Measurements from ENCODE around the gene GUCY2C. TPM values are rescaled to one million over a fixed set of nuclear protein-coding genes. Genes with fewer than 3 reads are reported as not detected.

GUCY2C gene
- total and polyA plus RNA-seq, 2 donors (not counting 3 experiments of a cell fraction or from before 2014, with no cell fraction given), result not detected

GRCh38 chr12:14629832-14630710, 66.3 kb downstream of the GUCY2C start:
- no TSS peak for BruUV-seq (replicated peaks)
- Histone ChIP-seq H2AFZ (ENCODE audit: low read depth, low read length) (no peak overlapping the region), H3K79me2 (ENCODE audit: control insufficient read depth, insufficient read depth, low read length) (no peaks in the 10 kb centered on the region), H3K9ac (replicated peaks; ENCODE audit: extremely low read depth, insufficient read depth, low read length) (no peak overlapping the region), H3K4me3 (replicated peaks in 1 of 3; ENCODE audit: insufficient read depth in 1 of 3, low read depth in 1 of 3, low read length in 3 of 3) (no peak overlapping the region), H3K27me3 (ENCODE audit: control insufficient read depth in 2 of 2, insufficient read depth in 2 of 2, low read length in 2 of 2) (peaks cover 2 to 6% of the 10 kb centered on the region in 2 experiments), H3K4me1 (ENCODE audit: control insufficient read depth, extremely low read depth, insufficient read depth, low read length) (no peaks in the 10 kb centered on the region), H3K27ac (ENCODE audit: insufficient read depth, low read depth, low read length) (no peak overlapping the region), H3K36me3 (ENCODE audit: control insufficient read depth in 2 of 2, extremely low read depth in 1 of 2, insufficient read depth in 2 of 2, low read length in 2 of 2) (no peaks in the 10 kb centered on the region), H3K9me3 (replicated peaks; ENCODE audit: control insufficient read depth, insufficient read depth, low read length) (no peaks in the 10 kb centered on the region), H4K20me1 (replicated peaks; ENCODE audit: control insufficient read depth, extremely low read depth, insufficient read depth, low read length) (no peaks in the 10 kb centered on the region), H3K4me2 (ENCODE audit: insufficient read depth, low read length) (no peak overlapping the region), H3K9me1 (replicated peaks; ENCODE audit: control insufficient read depth, extremely low read depth, insufficient read depth, low read length) (no peaks in the 10 kb centered on the region)
- TF ChIP-seq CTCF (IDR thresholded peaks at IDR 0.05; ENCODE audit: extremely low read depth in 1 of 2, insufficient read depth in 1 of 2, low read depth in 1 of 2, low read length in 2 of 2) (peak; percentile 86 to 91), FOS (IDR thresholded peaks at IDR 0.05; ENCODE audit: borderline replicate concordance, insufficient read depth, low read length) (no peak)
- DNase-seq (ENCODE audit: low read depth, low spot score) (peak; percentile 70), FAIRE-seq (peak; percentile 86)
- CTCF ChIA-PET, result interaction anchor here (1.2 to 2.4 kb wide), 3 partner anchors 86 to 392 kb away, joined by 3 to 11 read pairs (median 3); no protein-coding TSS in a partner anchor
- POLR2A ChIA-PET, result no interaction called here
- dilution Hi-C loops (cut with MboI; ENCODE audit: extremely low pct_ligation_motif_present, low sequenced_read_pairs), result no loop called here
- intact Hi-C loops (cut with micrococcal nuclease), result loop anchor here (1.0 to 5.0 kb wide), 4 partner anchors 34 to 639 kb away; no protein-coding TSS in a partner anchor

- Histone ChIP-seq H3K36me3 (ENCODE audit: control insufficient read depth in 2 of 2, extremely low read depth in 1 of 2, insufficient read depth in 2 of 2, low read length in 2 of 2) (no peaks in the 10 kb centered on the region), H3K4me1 (ENCODE audit: control insufficient read depth, extremely low read depth, insufficient read depth, low read length) (no peaks in the 10 kb centered on the region), H3K9ac (replicated peaks; ENCODE audit: extremely low read depth, insufficient read depth, low read length) (no peak overlapping the region), H2AFZ (ENCODE audit: low read depth, low read length) (no peak overlapping the region), H4K20me1 (replicated peaks; ENCODE audit: control insufficient read depth, extremely low read depth, insufficient read depth, low read length) (no peaks in the 10 kb centered on the region), H3K27me3 (ENCODE audit: control insufficient read depth in 2 of 2, insufficient read depth in 2 of 2, low read length in 2 of 2) (peaks cover 2 to 6% of the 10 kb centered on the region in 2 experiments), H3K27ac (ENCODE audit: insufficient read depth, low read depth, low read length) (no peak overlapping the region), H3K4me2 (ENCODE audit: insufficient read depth, low read length) (no peak overlapping the region), H3K9me3 (replicated peaks; ENCODE audit: control insufficient read depth, insufficient read depth, low read length) (no peaks in the 10 kb centered on the region), H3K79me2 (ENCODE audit: control insufficient read depth, insufficient read depth, low read length) (no peaks in the 10 kb centered on the region), H3K4me3 (replicated peaks in 1 of 3; ENCODE audit: insufficient read depth in 1 of 3, low read depth in 1 of 3, low read length in 3 of 3) (no peak overlapping the region), H3K9me1 (replicated peaks; ENCODE audit: control insufficient read depth, extremely low read depth, insufficient read depth, low read length) (no peaks in the 10 kb centered on the region)
- ChIA-PET CTCF (interaction anchor here (1.0 to 2.4 kb wide), 5 partner anchors 36 to 391 kb away, joined by 3 to 11 read pairs (median 3); no protein-coding TSS in a partner anchor), POLR2A (no interaction called here)
- TF ChIP-seq MYC (IDR thresholded peaks at IDR 0.05; ENCODE audit: low read depth, low read length), result no peak
- no peak for TF ChIP-seq EZH2 (IDR thresholded peaks at IDR 0.05; ENCODE audit: borderline replicate concordance, low read depth, low read length, severe bottlenecking)
- TF ChIP-seq POLR2AphosphoS5 (IDR thresholded peaks at IDR 0.05; ENCODE audit: insufficient read depth, low read depth, low read length), result no peak
- TF ChIP-seq POLR2A (IDR thresholded peaks at IDR 0.05; ENCODE audit: low read depth, low read length), result no peak
- no peak for TF ChIP-seq GATA2 (IDR thresholded peaks at IDR 0.05; ENCODE audit: insufficient read depth, insufficient read length, low read depth, low read length)
- TF ChIP-seq FOS (IDR thresholded peaks at IDR 0.05; ENCODE audit: borderline replicate concordance, insufficient read depth, low read length), result no peak
- no peak for TF ChIP-seq CTCF (IDR thresholded peaks at IDR 0.05; ENCODE audit: extremely low read depth in 1 of 2, insufficient read depth in 1 of 2, low read depth in 1 of 2, low read length in 2 of 2)
- no peak for TF ChIP-seq JUN (IDR thresholded peaks at IDR 0.05; ENCODE audit: borderline replicate concordance, insufficient read depth, insufficient read length, low read depth)
- dilution Hi-C loops (cut with MboI; ENCODE audit: extremely low pct_ligation_motif_present, low sequenced_read_pairs), result no loop called here
- intact Hi-C loops (cut with micrococcal nuclease), result no loop called here
- BruUV-seq (replicated peaks), result no TSS peak
- FAIRE-seq, result no peak
- no peak for DNase-seq (ENCODE audit: low read depth, low spot score)
Observed at GRCh38 chr12:14628771-14629170, 67.6 kb downstream of the GUCY2C start.

All from endothelial cell of umbilical vein (primary cell).